NCI-H2029 (cell line): Measurements from ENCODE around the gene RPUSD3.
"Not testable (repeated sequence)": the region's sequence is repeated elsewhere in the genome, so short reads cannot be mapped to it uniquely, and the experiment has no call there.

Experiments
- DNase-seq: peaks from one replicate; lab custom pipeline; 2025; lab: John Stamatoyannopoulos, UW

RPUSD3 gene

DNA sequence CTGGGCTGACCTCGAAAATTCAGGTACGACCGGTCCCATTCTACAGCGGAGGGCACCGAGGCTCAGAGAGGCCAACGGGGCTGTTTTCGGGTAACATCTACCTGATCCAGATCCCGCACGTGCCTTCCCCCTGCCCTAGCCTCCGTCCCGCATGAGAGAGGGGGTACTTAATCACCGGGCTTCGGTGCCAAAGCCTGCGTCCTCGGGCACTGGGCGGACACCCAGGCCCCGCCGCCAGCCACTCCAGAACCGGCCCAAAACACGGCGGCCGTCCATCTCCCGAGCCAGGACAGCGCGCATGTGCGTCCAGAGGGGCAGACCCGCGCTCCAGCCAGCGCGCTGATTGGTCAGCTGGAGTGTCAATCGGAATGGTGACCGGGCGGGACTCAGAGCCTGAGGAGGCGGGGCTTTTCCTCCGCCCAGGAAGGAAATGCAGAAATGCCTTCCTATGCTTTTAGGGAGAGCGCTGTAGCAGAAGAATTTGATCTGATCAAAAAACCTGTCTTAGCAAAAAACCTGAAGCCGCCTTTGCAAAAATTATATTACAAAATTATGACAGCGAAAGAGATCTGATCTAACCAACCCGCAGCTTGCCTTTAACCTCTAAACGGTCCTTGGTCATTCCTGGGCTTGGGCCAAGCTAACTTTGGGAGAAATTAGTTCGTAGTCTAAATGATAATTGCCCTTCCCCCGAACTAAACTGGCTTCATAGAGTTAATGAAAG is at the start of gene RPUSD3:
TSS of gene RPUSD3 (minus strand) at position 294 of the 724 bp plus-strand sequence. CDS start at position 276, 18 bp downstream.
- peak; percentile 92 for DNase-seq

DNA sequence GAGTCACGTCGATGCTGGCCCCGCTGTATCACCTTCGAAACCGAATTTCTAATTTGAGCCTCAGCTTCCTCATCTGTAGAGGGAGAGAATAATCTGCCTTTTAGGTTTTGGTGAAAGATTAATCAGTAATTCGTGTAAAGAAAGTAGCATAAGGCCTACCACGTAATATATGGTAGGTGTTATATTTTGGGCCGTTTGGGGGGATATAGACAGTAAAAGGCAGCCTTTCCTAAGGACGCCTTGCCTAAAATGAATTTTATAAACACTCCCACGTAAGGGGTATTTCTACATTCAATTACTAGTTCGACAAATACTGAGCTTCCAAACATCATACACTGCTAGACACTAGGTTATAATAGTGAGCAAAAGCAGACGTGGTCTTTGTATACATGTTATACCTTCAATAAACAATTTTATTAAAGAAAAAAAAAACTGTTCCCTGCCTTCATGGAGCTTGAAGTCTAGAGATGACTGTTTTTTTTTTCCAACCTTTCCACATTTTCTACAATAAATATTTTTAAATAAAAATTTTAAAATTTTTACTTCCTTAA is 47.3 kb upstream of the RPUSD3 start:
- DNase-seq, result no peak

- DNase-seq, result peak; percentile 87
Measured at GRCh38 chr3:9890249-9891071, 46.7 kb upstream of the RPUSD3 start, which contains the start of gene JAGN1. JAGN1 (plus strand) TSS chr3:9890610; CDS start chr3:9890723, 113 bp downstream.

- DNase-seq, result no peak
Measured at GRCh38 chr3:9889405-9889804, 45.6 kb upstream of the RPUSD3 start.

DNA sequence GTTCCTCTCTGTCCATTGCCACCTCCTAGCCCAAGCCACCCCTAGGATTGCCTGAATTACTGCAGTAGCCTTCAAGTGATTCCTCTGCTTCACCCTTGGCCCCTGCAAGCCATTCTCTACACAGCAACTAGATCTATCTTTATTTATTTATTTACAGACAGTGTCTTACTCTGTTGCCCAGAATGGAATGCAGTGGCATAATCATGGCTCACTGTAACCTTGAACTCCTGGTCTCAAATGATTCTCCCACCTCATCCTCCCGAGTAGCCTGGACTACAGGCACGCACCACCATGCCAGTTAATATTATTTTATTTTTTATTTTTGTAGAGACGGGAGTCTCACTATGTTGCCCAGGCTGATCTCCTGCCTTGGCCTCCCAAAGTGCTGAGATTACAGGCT is 44.7 kb upstream of the RPUSD3 start:
- no peak for DNase-seq

GRCh38 chr3:9887480-9887879 is 43.7 kb upstream of the RPUSD3 start:
- DNase-seq, result no peak

DNA sequence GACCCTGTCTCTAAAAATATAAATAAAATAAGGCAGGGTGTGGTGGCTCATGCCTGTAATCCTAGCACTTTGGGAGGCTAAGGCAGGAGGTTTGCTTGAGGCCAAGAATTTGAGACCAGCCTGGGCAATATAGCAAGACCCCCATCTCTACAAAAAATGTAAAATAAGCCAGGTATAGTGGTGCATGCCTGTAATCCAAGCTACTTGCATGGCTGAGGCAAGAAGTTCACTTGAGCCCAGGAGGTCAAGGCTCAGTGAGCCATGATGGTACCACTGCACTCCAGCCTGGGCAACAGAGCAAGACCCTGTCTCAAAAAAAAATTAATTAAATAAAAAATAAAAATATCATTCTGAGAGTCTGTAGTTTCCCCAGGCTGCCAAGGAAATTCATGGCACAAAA is 42.5 kb upstream of the RPUSD3 start:
- DNase-seq, result no peak

- DNase-seq, result no peak
Measured at GRCh38 chr3:9884555-9885165, 40.9 kb upstream of the RPUSD3 start.

DNA sequence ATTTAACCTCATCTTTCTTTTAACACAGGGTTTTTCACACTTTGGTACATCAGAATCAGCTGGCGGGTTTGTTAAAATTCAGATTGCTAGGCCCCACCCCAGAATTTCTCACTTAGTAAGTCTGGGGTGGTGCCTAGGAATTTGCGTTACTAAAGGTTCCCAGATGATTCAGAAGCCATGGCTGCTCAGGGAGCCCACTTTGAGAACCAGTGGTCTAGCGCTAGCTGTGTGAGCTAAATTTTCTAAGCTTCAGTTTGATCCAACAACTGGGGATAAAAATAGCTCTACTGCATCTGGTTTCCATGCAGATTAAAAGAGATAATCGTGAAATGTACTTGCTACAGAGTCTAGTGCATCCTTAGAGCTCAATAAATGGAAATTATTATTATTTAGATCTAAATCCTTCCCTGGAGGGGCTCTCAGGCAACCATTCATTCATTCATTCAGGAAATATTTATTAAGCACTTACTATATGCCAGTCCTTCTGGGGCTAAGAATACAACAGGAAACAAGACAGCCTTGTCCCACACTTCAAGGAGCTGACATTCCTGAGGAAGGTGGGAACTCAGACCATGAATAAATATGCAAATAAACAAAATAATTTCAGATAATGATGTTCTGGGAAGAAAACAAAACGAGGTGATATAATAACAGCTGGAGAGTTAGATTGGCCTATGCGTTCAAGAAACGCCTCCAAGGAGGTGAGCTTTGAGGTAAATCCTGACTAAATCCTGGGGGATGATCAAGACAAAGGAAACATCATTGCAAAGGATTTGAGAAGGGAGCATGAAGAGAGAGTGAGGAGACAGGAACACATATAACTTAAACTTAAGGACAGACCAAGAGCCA is 40.1 kb upstream of the RPUSD3 start:
- DNase-seq, result no peak

- no peak for DNase-seq
Measured at GRCh38 chr3:9881441-9881840, 37.6 kb upstream of the RPUSD3 start.

DNA sequence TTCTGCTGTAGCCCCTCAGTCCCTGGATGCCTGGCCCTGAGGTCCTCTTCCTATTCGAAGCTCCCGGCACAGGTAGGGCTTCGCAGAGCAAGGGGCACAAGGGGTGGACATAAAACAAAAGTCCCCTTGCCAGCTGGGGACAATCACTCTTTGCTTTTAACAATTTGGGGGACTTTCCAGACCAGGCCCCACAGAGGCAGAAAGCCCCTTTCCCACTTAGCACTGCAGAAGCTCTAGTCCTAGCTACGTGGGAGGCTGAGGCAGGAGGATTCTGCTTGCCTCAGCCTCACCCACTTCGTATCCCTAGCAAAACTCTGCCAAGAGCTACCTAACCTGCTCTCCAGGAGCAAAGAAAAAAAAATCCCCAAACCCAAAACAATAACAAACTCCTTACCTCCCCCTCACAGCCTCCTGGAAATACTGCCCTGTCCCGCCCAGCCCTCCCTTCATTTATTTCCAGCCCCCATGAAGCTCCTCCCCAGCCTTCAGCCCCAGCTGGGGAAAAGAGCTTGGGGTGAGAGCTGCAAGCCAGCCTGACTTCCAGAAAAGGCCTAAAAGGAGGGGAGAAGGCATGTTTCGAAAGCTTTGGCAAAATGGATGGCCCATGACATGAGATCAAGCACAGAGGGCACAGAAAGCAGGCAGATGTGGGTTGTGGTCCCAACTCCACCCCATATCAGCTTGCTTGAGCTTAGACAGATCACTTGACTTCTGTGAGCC is 36.2 kb upstream of the RPUSD3 start, which contains the start of gene CIDEC:
TSS of gene CIDEC (minus strand) at position 424 of the 720 bp plus-strand sequence. CDS start 1,767 bp downstream, outside the sequence.
- no peak for DNase-seq

- no peak for DNase-seq
Measured at GRCh38 chr3:9878700-9879099, 34.9 kb upstream of the RPUSD3 start.

DNA sequence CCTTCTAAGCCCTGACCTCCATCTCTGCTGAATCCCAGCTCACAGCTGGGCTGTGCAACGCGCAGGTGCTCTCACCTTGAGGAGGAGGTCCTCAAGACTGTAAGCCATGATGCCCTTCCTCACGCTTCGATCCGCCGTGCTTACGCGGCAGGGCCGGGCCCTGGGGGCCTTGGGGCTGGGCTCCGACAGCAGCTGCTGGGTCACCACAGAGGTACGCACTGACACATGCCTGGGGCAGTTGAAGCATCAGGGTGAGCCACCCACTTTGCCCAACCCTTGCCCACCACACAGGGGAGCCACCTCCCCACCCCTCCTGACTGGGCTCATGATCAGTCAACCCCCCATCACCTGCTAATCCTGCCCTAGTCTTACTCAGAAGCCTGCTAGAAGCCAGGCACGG is 33.2 kb upstream of the RPUSD3 start:
- DNase-seq, result no peak

DNA sequence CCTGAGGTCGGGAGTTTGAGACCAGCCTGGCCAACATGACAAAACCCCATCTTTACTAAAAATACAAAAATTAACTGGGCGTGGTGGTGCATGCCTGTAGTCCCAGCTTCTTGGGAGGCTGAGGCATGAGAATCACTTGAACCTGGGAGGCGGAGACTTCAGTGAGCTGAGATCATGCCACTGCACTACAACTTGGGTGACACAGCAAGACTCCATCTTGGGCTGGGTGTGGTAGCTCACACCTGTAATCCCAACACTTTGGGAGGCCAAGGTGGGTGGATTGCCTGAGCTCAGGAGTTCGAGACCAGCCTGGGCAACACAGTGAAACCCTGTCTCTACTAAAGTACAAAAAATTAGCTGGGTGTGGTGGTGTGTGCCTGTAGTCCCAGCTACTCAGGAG is 32.4 kb upstream of the RPUSD3 start:
- not testable (repeated sequence) for DNase-seq

DNA sequence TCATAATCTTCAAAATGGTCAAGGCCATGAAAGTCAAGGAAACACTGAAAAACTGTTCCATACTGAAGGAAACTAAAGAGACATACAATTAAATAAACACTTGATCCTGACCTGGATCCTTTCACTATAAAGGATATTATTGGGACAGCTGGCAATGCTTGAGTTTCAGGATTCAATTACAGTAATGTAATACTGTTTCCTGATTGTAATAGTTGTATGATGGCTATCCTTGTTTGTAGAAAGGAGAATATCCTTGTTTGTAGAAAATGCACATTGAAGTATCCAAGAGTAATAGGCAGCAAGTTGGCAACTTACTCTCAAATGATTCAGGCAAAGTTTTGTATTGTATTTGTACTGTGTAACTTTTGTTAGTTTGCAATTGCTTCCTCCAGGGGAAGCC is 31.6 kb upstream of the RPUSD3 start:
- peak; percentile 90 for DNase-seq

DNA sequence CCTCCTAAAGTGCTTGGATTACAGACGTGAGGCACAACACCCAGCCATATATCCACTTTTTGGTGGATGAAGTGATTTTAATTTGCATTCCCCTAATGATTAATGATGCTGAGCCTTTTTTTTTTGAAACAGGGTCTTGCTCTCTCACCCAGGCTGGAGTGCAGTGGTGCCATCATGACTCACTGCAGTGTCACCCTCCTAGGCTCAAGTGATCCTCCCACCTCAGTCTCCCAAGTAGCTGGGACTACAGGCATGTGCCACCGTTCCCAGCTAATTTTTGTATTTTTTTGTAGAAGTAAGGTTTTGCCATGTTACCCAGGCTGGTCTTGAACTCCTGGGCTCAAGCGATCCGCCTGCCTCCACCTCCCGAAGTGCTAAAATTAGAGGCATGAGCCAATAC is 28.3 kb upstream of the RPUSD3 start:
- not testable (repeated sequence) for DNase-seq

GRCh38 chr3:9870978-9871377 is 27.2 kb upstream of the RPUSD3 start:
- DNase-seq, result no peak

DNA sequence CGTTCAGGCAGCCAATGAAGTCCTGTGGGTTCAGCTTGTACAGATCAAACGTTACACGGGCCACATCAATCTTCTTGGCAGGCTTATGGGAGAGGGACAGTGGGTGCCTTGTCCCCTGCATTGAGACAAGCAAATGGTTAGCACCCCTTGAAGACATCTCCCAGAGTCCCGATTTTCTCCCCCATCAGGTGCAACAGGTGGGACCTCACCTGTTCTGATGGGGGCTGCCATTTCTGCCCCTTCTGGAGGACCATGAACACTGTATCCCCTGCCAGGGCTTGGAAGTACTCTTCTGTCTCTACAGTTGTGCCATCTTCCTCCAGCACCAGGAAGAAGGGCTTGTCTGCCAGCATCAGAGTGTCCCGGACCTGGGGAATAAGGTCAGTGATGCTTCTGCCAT is 26.1 kb upstream of the RPUSD3 start:
- DNase-seq, result no peak

DNA sequence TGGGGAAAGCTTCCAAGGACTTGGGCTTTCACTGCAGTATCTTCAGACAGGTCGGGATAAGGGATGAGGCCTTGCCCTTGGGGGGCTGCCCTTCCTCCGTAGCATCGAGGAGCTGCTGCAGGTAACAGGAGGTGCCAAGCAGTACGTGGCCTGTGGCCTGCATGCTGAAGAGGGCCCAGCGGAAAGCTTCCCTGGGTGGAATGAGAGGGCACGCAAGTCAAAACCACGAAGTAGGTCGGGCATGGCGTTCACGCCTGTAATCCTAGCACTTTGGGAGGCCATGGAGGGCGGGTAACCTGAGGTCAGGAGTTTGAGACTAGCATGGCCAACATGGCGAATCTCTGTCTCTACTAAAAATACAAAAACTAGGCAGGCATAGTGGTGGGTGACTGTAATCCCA is 23.3 kb upstream of the RPUSD3 start:
- DNase-seq, result no peak

DNA sequence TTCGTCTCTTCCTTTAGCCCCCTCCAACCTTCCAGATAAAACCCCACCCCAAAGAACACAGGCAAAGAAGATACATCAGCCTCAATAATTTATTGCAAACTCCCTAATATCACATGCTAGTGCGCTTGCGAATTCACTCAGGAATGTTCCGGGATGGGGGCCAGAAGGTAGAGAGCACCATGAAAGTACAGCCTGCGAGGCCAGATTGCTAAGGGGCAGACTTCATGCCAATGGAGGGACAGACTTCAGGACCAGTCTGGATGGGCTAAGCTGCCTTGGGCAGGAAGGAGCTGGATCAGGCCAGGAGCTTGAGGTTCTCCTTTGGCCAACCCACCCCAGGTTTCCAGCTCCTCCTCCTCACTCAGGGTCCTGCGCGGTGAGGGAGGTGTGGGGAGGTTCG is 22.8 kb upstream of the RPUSD3 start:
- no peak for DNase-seq
